GM19452 (cell line): Measurements from ENCODE around the gene RDH16.
"Not testable (repeated sequence)": the region's sequence is repeated elsewhere in the genome, so short reads cannot be mapped to it uniquely, and the experiment has no call there.

Experiments used
- ATAC-seq: cut with Tn5 transposase; IDR thresholded peaks from one replicate; pipeline ENCODE4 v1.9.1; 2021; ENCODE audit not compliant: unreplicated experiment

RDH16 gene

DNA sequence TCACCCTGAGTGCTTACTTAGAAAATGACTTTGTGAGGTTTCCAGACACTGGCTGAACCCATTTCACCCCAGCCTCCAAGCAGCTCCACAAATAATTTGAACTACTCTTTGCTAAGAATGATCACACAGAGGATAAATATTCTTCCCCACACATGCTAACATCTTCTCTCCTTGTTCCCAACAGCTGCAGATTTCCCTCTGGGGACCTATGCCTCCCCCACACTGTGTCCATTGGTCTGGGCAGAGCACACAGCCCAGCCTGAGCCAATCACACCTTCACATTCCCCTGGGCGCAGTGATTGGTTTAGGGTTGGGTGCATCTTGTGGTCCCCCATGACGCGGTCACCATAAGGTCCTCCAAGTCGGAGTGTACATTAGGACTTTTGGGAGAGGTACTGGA, 30.1 kb downstream of the RDH16 start:
- ATAC-seq = no peak

DNA sequence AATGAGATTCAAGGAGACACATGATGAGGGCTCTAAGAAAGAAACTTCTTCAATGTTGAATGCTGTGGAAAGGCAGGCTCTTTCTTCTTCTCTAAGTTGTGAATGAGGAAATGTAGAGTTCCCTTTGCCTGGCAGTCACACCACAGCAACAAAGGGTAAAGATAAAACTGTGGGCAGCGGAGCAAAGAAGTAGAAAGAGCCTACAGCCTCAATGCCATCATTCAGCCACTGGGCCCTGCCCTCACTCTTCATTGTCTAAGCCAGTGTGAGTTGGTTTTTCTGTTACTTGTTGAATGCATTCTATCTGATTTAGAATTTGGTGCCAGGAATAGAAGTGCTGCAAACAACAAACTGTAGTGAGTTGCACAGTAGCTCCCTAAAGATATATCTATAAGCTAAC, 35.4 kb downstream of the RDH16 start:
- ATAC-seq = no peak

DNA sequence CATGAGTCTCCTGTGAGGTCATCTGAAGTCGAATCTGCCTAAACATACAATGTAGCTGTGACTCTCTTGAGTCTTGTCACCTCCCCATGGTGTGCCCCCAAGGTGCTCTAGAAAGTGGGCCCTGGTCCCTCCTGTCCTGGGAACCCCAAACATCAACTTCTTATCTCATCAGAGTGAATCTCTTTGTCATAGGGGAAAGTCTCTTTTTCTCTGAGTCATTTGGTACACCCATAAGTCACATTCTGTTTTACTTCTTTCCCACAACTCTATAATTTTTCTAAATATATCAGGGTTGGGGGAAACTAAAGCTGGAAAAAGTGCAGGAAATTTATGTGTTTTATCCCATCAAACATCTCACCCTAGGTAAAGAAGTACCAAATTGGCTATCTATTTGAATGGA, 36.1 kb downstream of the RDH16 start:
- no peak for ATAC-seq

DNA sequence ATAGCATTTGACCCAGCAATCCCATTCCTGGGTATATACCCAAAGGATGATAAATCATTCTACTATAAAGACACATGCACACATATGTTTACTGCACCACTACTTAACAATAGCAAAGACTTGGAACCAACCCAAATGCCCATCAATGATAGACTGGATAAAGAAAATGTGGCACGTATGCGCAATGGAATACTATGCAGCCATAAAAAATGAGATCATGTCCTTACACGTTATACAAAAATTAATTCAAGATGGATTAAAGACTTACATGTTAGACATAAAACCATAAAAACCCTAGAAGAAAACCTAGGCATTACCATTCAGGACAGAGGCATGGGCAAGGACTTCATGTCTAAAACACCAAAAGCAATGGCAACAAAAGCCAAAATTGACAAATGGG, 39.3 kb downstream of the RDH16 start:
- not testable (repeated sequence) for ATAC-seq

DNA sequence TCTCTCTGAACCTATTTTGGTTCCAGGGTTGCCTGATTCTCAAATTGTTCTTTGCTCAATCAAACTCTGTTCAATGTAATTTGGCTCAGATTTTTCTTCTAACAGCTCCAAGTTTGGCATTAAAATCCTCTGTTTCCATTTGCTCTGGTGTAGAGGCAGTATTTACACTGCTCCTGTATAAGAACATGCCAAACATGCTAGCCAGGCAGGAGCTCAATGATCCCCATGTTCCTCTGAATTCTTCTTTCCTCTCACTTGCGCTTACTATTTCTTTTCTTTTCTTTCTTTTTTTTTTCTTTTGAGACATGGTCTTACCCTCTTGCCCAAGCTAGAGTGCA, 40.4 kb downstream of the RDH16 start:
- no peak for ATAC-seq

DNA sequence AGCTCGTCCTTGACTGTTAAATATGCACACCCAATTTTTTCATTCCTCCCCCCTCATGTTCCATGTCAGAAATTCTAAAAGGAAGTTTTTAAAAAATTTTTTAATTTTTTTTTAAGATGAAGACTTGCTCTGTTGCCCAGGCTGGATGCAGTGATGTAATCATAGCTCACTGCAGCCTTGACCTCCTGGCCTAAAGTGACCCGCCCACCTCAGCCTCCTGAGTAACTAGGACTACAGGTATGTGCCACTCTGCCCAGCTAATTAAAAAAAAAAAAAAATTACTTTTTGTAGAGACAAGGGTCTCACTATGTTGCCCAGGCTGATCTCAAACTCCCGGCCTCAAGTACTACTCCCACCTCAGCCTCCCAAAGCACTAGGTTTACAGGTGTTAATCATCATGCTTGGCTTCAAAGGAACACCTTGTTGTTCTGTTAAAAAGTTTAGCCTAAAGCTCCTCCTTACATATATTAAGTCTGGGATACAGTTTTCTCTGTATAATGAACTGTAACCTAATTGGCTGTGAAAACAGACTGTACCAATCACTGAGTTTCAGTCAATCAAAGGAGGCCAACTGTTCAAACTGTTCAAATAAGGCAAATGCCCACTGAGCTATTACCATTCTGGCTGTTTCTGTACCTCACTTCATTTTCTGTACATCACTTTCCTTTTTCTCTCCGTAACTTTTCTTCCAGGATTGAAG, 41.0 kb downstream of the RDH16 start:
- ATAC-seq = no peak

DNA sequence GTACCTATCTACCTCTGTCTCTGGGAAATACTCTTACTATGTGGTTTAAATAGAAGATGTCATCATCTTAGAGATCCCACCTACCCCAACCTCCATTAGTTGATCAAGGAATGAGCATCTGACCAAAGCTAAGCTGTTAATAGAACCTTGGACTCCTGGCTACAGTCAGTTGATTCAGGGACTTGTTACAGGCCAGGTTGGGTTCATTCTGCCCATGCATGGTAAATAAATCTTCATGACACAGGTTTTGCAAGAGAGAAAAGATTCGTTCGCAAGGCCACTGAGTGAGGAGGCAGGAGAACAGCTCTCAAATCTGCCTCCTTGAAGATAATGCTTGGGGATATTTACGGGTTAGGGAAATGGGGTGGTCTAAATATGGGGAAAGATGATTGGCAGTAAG, 42.7 kb downstream of the RDH16 start:
- no peak for ATAC-seq

DNA sequence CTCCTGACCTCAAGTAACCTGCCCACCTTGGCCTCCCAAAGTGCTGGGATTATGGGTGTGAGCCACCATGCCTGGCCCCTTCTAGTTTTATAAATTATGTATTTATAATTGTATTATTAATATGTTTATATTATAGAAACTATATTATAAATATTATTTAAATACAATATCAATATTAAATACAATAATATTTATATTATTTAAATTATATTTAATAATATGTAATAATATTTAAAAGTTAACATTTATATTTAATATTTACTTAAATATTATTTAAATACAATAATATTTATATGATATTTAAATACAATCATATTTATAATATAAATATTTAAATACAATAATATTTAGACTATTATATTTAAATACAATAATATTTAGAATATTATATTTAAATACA, 43.2 kb downstream of the RDH16 start:
- ATAC-seq = no peak

DNA sequence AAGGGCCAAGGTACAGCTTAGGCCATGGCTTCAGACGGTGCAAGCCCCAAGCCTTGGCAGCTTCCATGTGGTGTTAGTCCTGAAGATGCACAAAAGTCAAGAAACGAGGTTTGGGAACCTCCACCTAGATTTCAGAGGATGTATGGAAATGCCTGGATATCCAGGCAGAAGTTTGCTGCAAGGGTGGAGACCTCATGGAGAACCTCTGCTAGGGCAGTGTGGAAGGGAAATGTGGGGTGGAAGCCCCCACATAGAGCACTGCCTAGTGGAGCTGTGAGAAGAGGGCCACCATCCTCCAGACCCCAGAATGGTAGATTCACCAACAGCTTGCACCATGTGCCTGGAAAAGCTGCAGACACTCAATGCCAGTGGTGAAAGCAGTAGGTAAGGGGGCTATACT, 48.0 kb downstream of the RDH16 start:
- not testable (repeated sequence) for ATAC-seq

DNA sequence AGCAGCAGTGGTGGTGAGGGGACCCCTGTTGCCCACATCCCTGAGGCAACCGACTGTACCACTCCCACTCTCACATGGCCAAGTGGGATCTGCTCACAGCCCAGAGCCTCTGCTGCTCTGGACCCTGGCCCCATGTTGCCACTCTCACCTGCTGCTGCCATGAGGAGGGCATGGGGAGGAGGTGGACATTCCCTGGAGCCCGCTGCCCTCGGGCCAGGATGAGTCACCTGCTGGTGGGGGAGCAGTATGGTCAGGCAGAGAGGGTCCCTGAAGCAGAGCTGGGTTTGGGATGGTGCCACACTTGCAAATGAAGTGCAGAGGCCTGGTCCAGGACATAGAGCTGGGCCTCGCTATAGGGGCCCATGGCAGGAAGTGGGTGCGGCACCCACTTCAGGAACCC, 49.3 kb downstream of the RDH16 start:
- ATAC-seq = no peak

DNA sequence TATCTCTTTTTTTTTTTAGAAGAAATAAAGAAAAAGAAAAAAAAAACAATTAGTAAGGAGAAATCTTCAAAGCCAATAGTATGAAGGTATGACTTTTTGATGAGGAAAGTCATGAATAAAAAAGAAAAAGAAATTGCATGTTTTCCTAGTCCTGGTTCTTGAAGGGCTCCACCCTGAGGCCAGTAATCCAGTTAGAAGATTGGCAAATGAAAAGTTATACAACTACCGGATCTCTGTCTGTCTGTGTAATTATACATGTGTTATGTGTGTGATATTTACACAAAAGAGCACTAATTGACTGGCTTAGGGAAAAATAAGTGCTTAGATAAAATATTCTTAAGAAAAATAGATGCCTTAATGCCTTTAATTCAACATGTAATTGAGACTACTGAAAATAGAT, 51.6 kb downstream of the RDH16 start:
- no peak for ATAC-seq

DNA sequence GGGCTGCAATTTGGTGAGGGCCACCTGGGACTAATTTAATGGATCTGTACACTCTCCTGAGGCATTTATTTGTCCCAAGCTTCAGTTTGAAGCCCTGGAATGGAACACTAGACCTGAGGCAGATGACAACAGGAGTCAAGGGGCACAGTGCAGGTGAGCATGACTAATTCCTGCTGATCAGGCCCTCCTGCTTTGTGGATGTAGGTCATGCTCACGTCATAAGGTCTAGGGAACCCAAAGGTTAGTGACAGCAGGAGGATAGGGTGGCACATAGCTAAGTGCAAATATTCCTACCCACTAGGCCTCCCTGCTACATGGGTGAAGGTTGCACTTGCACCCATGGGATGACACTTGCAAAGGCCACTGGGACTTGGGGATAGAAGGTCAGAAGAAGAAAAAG, 54.0 kb downstream of the RDH16 start:
- ATAC-seq = no peak
